ENCODE measurements around the gene NLGN3.
"Not testable (repeated sequence)": the region's sequence is repeated elsewhere in the genome, so short reads cannot be mapped to it uniquely, and the experiment has no call there.

NLGN3 gene

DNA sequence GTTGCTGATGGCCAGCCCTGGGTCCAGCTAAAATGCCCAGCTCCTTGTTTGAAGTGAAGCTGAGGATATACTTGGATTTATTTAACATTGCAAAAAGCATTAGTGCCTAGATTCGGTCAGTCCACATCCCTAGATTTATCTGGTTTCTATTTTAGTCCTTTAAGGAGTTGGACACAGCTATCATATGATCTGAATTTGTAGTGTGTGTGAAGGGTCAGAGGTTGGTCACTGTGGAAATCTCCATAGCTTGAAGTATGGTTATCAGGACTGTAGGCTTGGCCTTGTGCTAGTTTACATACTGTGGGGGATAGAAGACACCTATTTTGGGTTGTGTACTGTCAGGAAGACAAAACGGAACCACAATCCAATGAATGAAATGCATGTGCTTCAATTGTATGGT, 28.8 kb downstream of the NLGN3 start:
- no peak for DNase-seq

- DNase-seq: no peak
Observed at GRCh38 chrX:71174795-71175194, 30.2 kb downstream of the NLGN3 start.

GRCh38 chrX:71175531-71175930, 30.9 kb downstream of the NLGN3 start:
- no peak for DNase-seq

GRCh38 chrX:71177327-71177726, 32.7 kb downstream of the NLGN3 start:
- no peak for DNase-seq

DNA sequence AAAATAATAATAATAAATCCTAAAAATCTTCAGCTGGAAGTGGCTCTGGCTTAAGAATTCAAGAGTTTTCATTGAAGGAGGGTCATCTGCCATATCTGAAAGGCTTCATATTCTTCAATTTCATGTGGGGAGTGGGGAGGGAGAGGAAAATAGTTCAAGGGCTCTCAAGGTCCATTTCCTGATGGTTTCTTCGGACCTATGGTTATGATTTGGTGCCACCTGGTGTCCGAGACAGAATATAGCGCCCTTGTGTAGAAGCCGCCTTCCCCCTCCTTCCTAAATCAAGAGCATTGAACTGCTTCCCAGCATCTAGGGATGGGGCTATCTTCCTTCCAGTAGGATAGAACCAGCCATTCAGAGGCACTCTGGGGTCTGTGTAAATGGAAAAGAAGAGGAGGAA, 34.3 kb downstream of the NLGN3 start:
- DNase-seq: no peak

DNA sequence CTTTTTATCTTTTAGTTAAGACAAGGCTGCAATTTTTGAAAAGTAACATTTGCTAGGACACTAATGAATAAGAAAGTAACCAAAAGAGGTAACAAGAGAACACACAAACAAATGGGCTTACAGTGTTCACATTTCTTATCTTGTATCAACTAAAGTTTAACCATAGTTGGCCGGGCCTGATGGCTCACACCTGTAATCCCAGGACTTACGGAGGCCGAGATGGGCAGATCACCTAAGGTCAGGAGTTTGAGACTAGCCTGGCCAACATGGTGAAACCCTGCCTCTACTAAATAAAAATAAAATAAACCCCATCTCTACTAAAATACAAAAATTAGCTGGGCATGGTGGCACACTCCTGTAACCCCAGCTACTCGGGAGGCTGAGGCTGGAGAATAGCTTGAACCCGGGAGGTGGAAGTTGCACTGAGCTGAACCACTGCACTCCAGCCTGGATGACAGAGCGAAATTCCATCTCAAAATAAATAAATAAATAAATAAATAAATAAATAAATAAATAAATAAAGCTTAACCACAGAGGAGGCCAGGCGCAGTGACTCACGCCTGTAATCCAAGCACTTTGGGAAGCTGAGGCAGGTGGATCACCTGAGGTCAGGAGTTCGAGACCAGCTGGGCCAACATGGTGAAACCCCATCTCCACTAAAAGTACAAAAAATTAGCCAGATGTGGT, 36.1 kb downstream of the NLGN3 start:
- not testable (repeated sequence) for DNase-seq

- DNase-seq: peak; percentile 79
Observed at GRCh38 chrX:71181558-71181909, 36.9 kb downstream of the NLGN3 start.

DNA sequence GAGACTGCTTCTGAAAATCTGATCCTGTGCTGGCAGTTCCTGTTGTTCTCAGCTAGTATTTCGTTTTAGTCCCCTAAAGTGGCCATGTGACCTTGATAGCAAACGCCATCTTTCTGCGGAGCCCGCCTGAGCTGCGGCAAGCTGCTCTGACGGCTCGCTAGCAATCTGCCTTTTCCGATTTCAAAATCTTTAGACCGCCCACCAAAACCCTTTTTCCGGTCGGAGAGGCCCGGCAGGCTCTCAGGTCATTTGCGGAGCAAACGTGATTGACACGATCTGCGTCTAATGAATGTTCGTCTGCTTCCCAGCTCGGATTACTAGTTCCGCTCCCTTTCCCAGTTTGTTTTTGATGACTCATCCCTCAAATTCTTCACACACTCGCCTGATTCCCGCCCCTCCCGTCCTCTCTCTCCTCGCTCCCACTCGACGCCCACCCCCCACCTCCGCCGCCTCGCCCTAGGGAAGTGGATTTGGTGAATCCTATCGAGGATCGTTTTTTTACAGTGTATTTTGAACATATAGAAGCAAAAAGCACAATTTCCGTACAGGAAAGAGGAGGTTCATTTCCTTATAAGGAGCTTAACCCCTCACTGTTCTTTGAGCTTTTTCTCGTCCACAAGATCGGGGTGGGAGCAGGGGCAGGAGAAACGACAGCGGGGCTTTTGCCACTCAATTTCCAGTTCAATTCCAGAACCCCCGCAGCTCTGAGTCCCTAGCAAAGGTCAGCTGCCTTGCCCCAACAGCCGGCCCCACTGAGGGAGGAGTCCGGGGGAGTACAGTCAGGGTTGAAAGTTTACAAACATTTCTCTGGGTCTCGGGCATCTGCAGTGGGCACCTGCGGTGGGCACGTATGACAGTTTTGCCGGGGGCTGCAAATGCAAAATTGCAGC, 37.5 kb downstream of the NLGN3 start:
- peak; percentile 83 for DNase-seq

- no peak for DNase-seq
Observed at GRCh38 chrX:71182871-71183270, 38.2 kb downstream of the NLGN3 start.

DNA sequence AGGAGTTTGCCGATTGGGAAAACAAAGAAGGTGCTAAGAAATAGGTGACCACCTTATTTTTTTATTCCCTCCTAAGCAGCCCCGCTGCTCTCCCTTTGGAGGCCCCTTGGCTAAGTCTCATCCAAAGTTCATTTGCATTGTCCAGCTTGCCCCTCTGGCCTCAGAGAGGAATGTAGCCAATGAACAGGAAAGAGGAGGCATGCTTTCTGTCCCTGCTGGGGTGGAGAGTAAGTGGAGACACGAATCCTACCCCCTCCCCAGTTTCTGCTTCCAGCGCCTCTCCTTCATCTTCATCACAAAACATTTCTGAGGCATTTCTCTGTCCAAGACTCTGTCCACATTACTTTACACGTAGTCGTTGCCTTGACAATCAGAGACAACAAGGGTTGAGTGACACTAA, 38.7 kb downstream of the NLGN3 start:
- DNase-seq: no peak

DNA sequence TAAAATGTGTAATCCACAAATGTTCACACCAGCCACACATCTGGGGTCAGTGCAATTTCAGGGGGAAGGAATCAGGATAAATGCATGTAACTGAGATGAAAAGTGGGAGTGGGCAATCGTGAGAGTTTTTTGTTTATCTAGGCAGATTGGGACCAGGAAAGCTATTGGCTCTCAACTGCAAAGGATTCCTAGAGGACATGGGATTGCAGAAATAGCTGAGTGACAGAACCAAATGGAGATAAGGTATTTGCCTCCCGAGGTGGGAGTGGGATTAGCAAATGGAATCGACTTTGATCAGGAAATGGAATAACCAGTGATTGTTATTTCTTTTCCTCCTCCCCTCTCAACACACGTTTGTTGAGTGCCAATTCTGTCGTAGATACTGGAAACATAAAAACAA, 39.5 kb downstream of the NLGN3 start:
- no peak for DNase-seq

DNA sequence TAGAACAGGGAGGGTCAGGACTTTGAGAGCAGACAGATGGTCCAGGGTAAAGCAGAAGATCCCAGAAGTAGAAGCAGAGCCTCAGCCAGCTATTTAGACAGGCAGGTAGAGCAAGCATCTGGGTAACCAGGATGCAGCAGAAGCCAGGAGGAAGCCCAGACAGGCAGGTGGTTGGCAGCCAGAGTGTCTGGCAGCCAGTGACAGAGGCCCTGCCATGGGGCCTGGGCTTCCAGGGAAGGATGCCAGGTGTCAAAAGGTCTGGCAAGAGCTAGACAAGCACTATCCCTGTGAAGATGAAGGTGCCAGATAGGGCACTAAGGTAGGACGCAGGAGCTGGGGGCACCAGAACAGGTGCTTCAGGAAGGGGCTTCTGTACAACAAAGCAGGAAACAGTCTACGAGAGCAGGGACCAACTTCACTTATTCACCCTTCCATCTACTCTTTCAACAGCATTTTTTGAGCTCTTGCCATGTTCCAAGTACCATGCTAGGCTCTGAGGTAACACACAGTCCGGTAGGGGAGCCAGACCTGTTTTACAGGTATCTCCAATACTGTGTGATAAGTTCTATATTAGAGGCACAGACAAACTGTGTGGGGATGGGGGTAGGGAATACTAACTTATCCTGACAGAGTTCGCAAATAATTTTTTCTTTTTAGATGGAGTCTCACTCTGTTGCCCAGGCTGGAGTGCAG, 40.3 kb downstream of the NLGN3 start:
- no peak for DNase-seq

DNA sequence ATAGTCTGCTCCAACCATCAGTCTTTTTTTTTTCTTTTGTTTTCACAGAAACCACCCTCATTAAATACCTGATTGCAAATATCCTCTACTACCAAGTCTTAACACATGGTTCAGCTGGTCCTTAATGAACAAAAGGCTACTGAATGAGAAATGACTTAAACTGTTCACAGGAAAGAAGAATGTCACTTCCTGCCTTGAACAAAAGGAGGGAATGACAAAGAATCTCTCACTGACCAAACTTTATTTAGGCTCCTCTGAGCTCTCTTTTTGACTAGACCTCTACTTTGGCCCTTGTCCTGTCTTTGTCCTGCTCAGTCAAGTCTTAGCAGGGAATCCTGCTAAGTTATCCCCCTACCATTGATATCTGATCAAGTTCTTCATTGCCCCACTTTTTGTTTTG, 46.6 kb downstream of the NLGN3 start:
- no peak for DNase-seq

- no peak for DNase-seq
Observed at GRCh38 chrX:71195964-71196649, 51.5 kb downstream of the NLGN3 start.

DNA sequence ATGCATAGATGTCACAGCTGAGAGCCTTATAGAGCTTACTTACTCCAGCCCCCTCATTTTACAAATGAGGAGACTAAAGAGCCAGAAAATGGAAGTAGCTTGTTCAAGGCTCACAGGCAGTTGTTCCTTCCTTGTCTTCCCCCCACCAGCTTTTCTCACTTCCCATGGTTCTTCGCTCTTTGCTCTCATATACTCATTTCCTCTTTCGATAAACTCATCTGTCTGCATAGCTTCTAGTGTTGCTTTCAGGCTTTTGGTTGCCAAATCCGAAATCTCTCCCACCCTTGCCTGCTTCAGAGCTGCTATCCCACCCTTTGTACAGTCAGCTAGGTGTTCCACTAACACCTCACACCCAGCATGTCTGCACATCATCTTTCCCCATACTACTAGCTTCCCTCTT, 53.4 kb downstream of the NLGN3 start:
- DNase-seq: peak; percentile 60

- no peak for DNase-seq
Observed at GRCh38 chrX:71199252-71200008, 54.8 kb downstream of the NLGN3 start.

DNA sequence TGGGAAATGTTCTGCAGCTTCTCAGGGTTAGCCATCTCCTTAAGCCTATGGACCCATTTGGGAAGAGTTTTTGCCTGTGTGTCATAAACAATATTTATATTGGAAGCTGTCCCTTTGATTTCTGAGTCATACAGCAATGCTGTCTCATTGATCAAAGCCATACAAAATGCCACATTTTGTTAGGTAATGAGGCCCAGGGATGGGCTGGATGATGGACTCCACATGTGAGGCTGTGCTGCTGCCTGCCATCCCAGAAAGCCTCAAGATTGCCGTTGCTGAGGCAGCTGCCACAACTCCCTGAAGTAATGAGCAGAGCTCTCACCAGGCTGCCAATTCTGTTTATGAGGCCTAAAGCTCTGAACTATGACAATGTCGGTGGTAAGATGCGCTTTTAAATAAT, 66.2 kb downstream of the NLGN3 start:
- no peak for DNase-seq

DNA sequence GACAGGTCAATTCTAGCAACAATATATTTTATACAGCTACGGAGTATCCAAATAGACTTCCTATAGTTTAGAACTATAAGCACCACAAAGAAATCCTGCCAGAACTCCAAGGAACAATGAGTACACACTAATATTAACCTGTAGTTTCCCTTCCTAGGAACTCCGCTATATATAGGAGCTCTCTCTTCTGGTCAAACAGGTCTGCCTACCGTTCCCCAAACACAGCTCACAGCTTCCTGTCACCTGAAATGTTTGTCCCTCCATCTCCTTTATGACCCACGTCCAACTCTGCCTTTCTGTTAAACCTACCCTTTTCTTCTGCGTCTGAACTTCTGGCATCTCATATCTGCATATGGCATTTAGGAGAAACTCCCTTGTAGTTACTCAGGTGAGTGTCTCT, 67.9 kb downstream of the NLGN3 start:
- no peak for DNase-seq

- no peak for DNase-seq
Observed at GRCh38 chrX:71214152-71214551, 69.5 kb downstream of the NLGN3 start.

GRCh38 chrX:71214604-71215337, 70.1 kb downstream of the NLGN3 start:
- no peak for DNase-seq

DNA sequence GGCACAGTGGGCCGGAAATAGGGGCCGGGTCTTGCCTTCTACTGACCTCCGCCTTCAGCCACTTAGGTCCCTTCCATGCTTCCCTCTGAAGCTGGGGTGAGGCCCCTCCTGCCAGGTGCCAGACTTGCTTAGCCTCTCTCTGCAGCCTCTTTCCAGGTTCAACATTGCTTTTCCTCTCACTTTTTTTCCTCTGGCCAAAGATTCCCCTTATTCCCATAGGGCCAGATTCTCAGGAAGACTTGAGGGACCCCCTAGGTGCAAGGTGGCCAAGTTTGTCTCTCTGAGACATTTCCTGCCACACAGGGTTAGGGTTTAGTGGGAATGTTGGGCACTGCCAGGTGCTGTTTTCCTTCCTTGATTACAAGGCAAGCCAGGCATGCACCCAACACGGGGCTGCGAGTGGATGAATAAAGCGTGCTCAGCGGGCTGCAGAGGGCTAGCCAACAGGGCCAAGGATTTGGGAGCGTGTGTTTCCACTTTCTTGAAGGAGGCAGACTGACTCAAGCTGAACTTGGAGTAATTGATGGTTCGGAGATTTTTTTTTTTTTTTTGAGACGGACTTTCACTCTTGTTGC, 70.8 kb downstream of the NLGN3 start:
- no peak for DNase-seq
